AG09309 (cell line): ENCODE measurements around the gene CST2.

Source experiments
- DNase-seq: peaks from one replicate; pipeline ENCODE4 v3.0.0-alpha.2; 2010; ENCODE audit warnings: low read depth
- H3K4me3 ChIP-seq: 2 replicates; pipeline ENCODE4 v1.5.1; 2011; ENCODE audit warnings: mild to moderate bottlenecking, low read depth, low read length, moderate library complexity; ENCODE audit not compliant: control insufficient read depth
- TF ChIP-seq, protein P1 (sequence below): IDR thresholded peaks from 2 replicates; pipeline ENCODE4 v1.5.1; 2011; ENCODE audit warnings: mild to moderate bottlenecking, low read depth, low read length, inconsistent platforms; ENCODE audit not compliant: insufficient read depth, control insufficient read depth; ENCODE audit errors: missing control alignments

Gene CST2, protein sequence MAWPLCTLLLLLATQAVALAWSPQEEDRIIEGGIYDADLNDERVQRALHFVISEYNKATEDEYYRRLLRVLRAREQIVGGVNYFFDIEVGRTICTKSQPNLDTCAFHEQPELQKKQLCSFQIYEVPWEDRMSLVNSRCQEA

DNA sequence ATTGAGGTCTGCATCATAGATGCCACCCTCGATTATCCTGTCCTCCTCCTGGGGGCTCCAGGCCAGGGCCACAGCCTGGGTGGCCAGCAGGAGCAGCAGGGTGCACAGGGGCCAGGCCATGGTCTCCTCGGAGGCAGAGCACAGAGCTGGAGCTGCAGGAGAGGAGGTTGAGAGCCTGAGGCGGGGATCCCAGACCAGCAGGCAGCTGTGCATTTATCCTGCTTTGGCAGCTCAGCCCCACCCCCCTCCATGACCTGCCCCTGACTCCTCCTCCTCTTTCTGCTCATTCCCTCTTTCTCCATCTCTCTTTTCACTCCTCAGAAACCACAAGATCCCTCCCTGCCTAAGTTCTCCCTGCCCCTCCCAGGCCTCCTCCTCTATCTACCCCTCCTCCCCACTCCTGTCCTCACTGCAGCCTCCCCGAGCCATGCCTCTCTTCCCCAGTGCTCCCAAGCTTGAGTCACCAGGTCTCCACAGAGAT, at the start of gene CST2:
Gene CST2 (minus strand): TSS at position 189 of the 481 bp plus-strand sequence. CDS start 69 bp downstream, at position 120.
- H3K4me3 ChIP-seq = no peak within 1 kb of the TSS
- TF ChIP-seq, protein P1, sequence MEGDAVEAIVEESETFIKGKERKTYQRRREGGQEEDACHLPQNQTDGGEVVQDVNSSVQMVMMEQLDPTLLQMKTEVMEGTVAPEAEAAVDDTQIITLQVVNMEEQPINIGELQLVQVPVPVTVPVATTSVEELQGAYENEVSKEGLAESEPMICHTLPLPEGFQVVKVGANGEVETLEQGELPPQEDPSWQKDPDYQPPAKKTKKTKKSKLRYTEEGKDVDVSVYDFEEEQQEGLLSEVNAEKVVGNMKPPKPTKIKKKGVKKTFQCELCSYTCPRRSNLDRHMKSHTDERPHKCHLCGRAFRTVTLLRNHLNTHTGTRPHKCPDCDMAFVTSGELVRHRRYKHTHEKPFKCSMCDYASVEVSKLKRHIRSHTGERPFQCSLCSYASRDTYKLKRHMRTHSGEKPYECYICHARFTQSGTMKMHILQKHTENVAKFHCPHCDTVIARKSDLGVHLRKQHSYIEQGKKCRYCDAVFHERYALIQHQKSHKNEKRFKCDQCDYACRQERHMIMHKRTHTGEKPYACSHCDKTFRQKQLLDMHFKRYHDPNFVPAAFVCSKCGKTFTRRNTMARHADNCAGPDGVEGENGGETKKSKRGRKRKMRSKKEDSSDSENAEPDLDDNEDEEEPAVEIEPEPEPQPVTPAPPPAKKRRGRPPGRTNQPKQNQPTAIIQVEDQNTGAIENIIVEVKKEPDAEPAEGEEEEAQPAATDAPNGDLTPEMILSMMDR = no peak
- DNase-seq = no peak

DNA sequence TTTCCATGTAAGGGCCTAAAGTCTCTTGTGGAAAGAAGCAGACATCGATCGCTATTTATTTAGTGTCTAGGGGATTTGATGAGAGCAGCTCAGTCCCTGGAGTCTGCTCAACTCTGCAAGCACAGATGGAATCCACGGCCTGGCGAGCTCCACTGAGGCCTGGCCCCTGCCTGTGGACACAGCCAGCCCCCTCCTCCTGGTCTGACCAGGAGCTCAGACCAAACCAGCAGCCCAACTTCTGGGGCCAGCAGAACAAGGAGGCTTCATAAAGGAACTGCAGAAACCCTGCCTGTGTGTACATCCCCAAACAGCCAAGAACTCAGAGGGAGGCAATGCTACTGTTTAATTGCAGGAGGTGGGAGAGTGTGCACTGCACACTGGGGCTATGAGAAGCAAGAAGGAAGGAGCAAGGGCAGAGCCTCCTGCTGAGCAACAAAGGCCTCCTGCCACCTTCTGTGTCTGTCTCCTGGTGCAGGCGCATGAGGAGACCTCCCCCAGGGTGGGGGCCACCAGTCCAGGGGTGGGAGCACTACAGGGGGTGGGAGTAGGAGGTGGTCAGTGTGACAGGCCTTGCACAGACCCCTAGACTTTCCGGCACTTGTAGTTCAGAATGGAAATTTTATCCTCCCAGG, 49.2 kb upstream of the CST2 start:
- TF ChIP-seq, protein P1 = no peak
- DNase-seq = no peak
- H3K4me3 ChIP-seq = no peak overlapping the region

- TF ChIP-seq, protein P1 = no peak
- DNase-seq = no peak
- H3K4me3 ChIP-seq = no peak overlapping the region
These were observed 48.2 kb upstream of the CST2 start for GRCh38 chr20:23874747-23875146.

DNA sequence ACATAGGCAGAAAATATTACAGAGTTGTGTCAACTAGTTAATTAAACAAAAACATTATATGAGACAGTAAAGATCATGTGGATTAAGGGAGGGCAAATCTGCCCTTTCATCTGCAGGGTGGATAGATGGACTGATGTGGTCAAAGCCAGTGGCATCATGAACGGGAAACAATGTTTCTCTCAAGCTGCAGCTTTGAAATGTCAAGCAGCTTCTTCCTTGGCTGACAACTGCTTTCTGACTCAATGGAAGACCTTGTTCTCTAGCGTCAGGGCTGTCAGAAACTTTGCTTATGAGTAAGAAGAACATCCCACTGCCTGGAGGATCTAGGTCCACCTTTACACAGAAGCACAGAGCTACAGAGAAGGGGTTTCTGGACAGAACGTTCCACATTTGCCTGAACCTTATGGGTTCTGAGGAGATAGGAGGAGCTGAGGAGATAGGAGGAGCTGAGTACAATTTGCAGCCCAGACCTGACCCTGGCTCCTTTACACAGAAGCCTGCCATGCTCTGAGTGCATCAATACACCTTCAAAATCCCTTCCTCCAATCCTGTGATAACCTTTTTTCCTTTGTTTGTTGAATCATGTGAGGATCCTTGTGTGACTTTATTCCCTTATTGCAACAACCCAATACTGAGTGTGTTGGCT, 47.0 kb upstream of the CST2 start:
- no peak for DNase-seq
- H3K4me3 ChIP-seq = no peak overlapping the region

GRCh38 chr20:23872065-23872464, 45.5 kb upstream of the CST2 start:
- DNase-seq = no peak
- TF ChIP-seq, protein P1 = no peak
- no peak overlapping the region for H3K4me3 ChIP-seq

More for the DNA sequence above, 47.0 kb upstream of the CST2 start:
- TF ChIP-seq, protein P1 = no peak

- H3K4me3 ChIP-seq = no peak overlapping the region
- DNase-seq = no peak
- TF ChIP-seq, protein P1 = no peak
These were observed 43.9 kb upstream of the CST2 start for GRCh38 chr20:23870461-23870860.
